DMS79 treated with DMSO at 0.1 percent for 48 hours (cell line): ENCODE data around the gene SLC39A9.

Experiments used
- DNase-seq: peaks from one replicate; lab custom pipeline; 2025; lab: John Stamatoyannopoulos, UW

Gene SLC39A9

GRCh38 chr14:69500096-69500495 lies 101.6 kb downstream of the SLC39A9 start:
- DNase-seq: no peak

GRCh38 chr14:69500736-69501135 lies 102.2 kb downstream of the SLC39A9 start:
- peak; percentile 81 for DNase-seq

- DNase-seq: peak; percentile 94
Measured at GRCh38 chr14:69501423-69501838, 102.9 kb downstream of the SLC39A9 start.

- DNase-seq: no peak
Measured at GRCh38 chr14:69504775-69505174, 106.3 kb downstream of the SLC39A9 start.

- DNase-seq: peak; percentile 53
Measured at GRCh38 chr14:69505338-69506240, 107.1 kb downstream of the SLC39A9 start.

GRCh38 chr14:69506241-69506595 lies 107.7 kb downstream of the SLC39A9 start:
- DNase-seq: no peak
